GM19397 (cell line): ENCODE results near the gene GPR157.
"Not testable (repeated sequence)": the region's sequence is repeated elsewhere in the genome, so short reads cannot be mapped to it uniquely, and the experiment has no call there.

Experiments
- ATAC-seq: cut with Tn5 transposase; IDR thresholded peaks from one replicate; pipeline ENCODE4 v1.9.1; 2021; ENCODE audit warnings: mild to moderate bottlenecking, moderate library complexity; ENCODE audit not compliant: unreplicated experiment

Gene GPR157

GRCh38 chr1:9128520-9129265 is at the start of gene GPR157:
GPR157 (minus strand) TSS chr1:9129102; CDS start chr1:9129027, 75 bp downstream.
- ATAC-seq = peak; percentile 80

- no peak for ATAC-seq
Measured at GRCh38 chr1:9174762-9175161, 45.9 kb upstream of the GPR157 start.

GRCh38 chr1:9174243-9174642 is 45.3 kb upstream of the GPR157 start:
- no peak for ATAC-seq

GRCh38 chr1:9169601-9170137 is 40.8 kb upstream of the GPR157 start:
- ATAC-seq = no peak

- ATAC-seq = no peak
Measured at GRCh38 chr1:9167638-9168037, 38.7 kb upstream of the GPR157 start.

- no peak for ATAC-seq
Measured at GRCh38 chr1:9166289-9167235, 37.7 kb upstream of the GPR157 start.

GRCh38 chr1:9165396-9165795 is 36.5 kb upstream of the GPR157 start:
- no peak for ATAC-seq

GRCh38 chr1:9164919-9165318 is 36.0 kb upstream of the GPR157 start:
- ATAC-seq = no peak

GRCh38 chr1:9164532-9164900 is 35.6 kb upstream of the GPR157 start:
- ATAC-seq = no peak

- ATAC-seq = no peak
Measured at GRCh38 chr1:9161963-9162362, 33.1 kb upstream of the GPR157 start.

GRCh38 chr1:9161342-9161741 is 32.4 kb upstream of the GPR157 start:
- ATAC-seq = no peak

- no peak for ATAC-seq
Measured at GRCh38 chr1:9160079-9160717, 31.3 kb upstream of the GPR157 start.

- ATAC-seq = no peak
Measured at GRCh38 chr1:9155879-9156278, 27.0 kb upstream of the GPR157 start.

GRCh38 chr1:9155405-9155804 is 26.5 kb upstream of the GPR157 start:
- ATAC-seq = not testable (repeated sequence)

- no peak for ATAC-seq
Measured at GRCh38 chr1:9153152-9153551, 24.2 kb upstream of the GPR157 start.

GRCh38 chr1:9152535-9152934 is 23.6 kb upstream of the GPR157 start:
- no peak for ATAC-seq

- no peak for ATAC-seq
Measured at GRCh38 chr1:9151328-9151860, 22.5 kb upstream of the GPR157 start.

- no peak for ATAC-seq
Measured at GRCh38 chr1:9150582-9151327, 21.9 kb upstream of the GPR157 start.

GRCh38 chr1:9149837-9150581 is 21.1 kb upstream of the GPR157 start:
- ATAC-seq = no peak

GRCh38 chr1:9149151-9149550 is 20.2 kb upstream of the GPR157 start:
- ATAC-seq = no peak
